PC-9 (cell line): ENCODE results near the gene SPR. TPM values are rescaled to one million over a fixed set of nuclear protein-coding genes. Genes with fewer than 3 reads are reported as not detected.

Experiments used
- BruUV-seq: library from RNA; stranded (reverse); fragments of 400-500 nt; replicated peaks from 2 replicates; lab custom pipeline; 2021; lab: Mats Ljungman, UMichigan
- CTCF ChIA-PET: fragments of 300-600 bp; sonication (Branson Sonifier 250); formaldehyde crosslinking; loops from one replicate; lab custom pipeline; 2022; ENCODE audit warnings: antibody characterized with exemption; lab: Charles Lee
- POLR2A ChIA-PET: fragments of 300-600 bp; sonication (Branson Sonifier 250); formaldehyde crosslinking; loops from one replicate; lab custom pipeline; 2022; ENCODE audit warnings: antibody characterized with exemption; ENCODE audit not compliant: unreplicated experiment; lab: Charles Lee
- DNase-seq, 2 experiments: peaks; one replicate each; pipeline versions ENCODE4 v3.0.0 to v3.0.0-alpha.2; 2015 to 2022; ENCODE audit warnings: mixed read lengths in 1 of 2
- H2AFZ ChIP-seq: fragments of 200-600 bp; sonication (generic); 2 replicates; pipeline ENCODE4 v1.8.1; 2017; ENCODE audit warnings: antibody characterized with exemption
- H3F3A ChIP-seq: fragments of 200-600 bp; sonication (generic); 2 replicates; pipeline ENCODE4 v1.8.1; 2017; ENCODE audit warnings: antibody characterized with exemption, mild to moderate bottlenecking, low read depth; ENCODE audit not compliant: insufficient read depth
- H3K27ac ChIP-seq: fragments of 200-600 bp; sonication (generic); 2 replicates; pipeline ENCODE4 v1.6.1; 2016; ENCODE audit warnings: mixed run types
- H3K27me3 ChIP-seq: fragments of 200-600 bp; sonication (generic); 2 replicates; pipeline ENCODE4 v1.6.1; 2016; ENCODE audit warnings: low read depth, mixed run types; ENCODE audit not compliant: insufficient read depth
- H3K36me3 ChIP-seq: fragments of 200-600 bp; sonication (generic); 2 replicates; pipeline ENCODE4 v1.6.1; 2016; ENCODE audit warnings: low read depth, mixed run types
- H3K4me1 ChIP-seq: fragments of 200-600 bp; sonication (generic); replicated peaks from 2 replicates; pipeline ENCODE4 v1.6.1; 2016; ENCODE audit warnings: mixed run types; ENCODE audit not compliant: insufficient read depth
- H3K4me2 ChIP-seq: fragments of 200-600 bp; sonication (generic); 2 replicates; pipeline ENCODE4 v1.6.1; 2017; ENCODE audit warnings: mixed run types
- H3K4me3 ChIP-seq: fragments of 200-600 bp; sonication (generic); 2 replicates; pipeline ENCODE4 v1.6.1; 2016; ENCODE audit warnings: mixed run types
- H3K79me2 ChIP-seq: fragments of 200-600 bp; sonication (generic); 2 replicates; pipeline ENCODE4 v1.6.1; 2017; ENCODE audit warnings: low read depth, mixed run types
- H3K9me2 ChIP-seq: fragments of 200-600 bp; sonication (generic); 2 replicates; pipeline ENCODE4 v1.8.1; 2017; ENCODE audit warnings: mild to moderate bottlenecking; ENCODE audit not compliant: insufficient read depth
- H3K9me3 ChIP-seq: fragments of 200-600 bp; sonication (generic); 2 replicates; pipeline ENCODE4 v1.8.1; 2016; ENCODE audit warnings: low read depth; ENCODE audit not compliant: insufficient read depth
- H4K20me1 ChIP-seq: fragments of 200-600 bp; sonication (generic); 2 replicates; pipeline ENCODE4 v1.8.1; 2017; ENCODE audit not compliant: insufficient read depth
- CTCF ChIP-seq: fragments of 200-600 bp; sonication (generic); conservative IDR thresholded peaks from 2 replicates; pipeline ENCODE4 v1.6.1; 2017; ENCODE audit warnings: mixed run types, antibody characterized with exemption, mild to moderate bottlenecking, moderate library complexity
- EZH2 ChIP-seq: fragments of 200-600 bp; sonication (generic); IDR thresholded peaks from 2 replicates; pipeline ENCODE4 v1.8.0; 2017; ENCODE audit warnings: antibody characterized with exemption, low read depth
- intact Hi-C: fragments of 100-400 bp; cut with micrococcal nuclease; formaldehyde crosslinking; loops from one replicate; pipeline ENCODE4 v1.10.0; 2022; ENCODE audit not compliant: unreplicated experiment
- total RNA-seq: library from RNA; stranded (reverse); gene quantifications from 2 replicates; pipeline ENCODE4 v1.2.3, GENCODE V29; 2021

Gene SPR
- total RNA-seq, 1 experiment from 2014 or later: 33.6 TPM

GRCh38 chr2:72895154-72895553 is 7.9 kb downstream of the SPR start:
- H3K4me3 ChIP-seq: no peak overlapping the region
- no peaks in the 10 kb centered on the region for H3K9me2 ChIP-seq
- H3F3A ChIP-seq: peaks cover 8% of the 10 kb centered on the region; the same call in 1 of the 2 replicates
- no peaks in the 10 kb centered on the region for H3K36me3 ChIP-seq
- POLR2A ChIA-PET: no interaction called here
- H3K4me2 ChIP-seq: no peak overlapping the region
- DNase-seq: no peak
- TF ChIP-seq EZH2: no peak
- TF ChIP-seq CTCF: no peak
- no peaks in the 10 kb centered on the region for H3K9me3 ChIP-seq
- H3K27me3 ChIP-seq: 0 out of 2 replicates have a peak, but pooled peaks cover 11% of the 10 kb centered on the region
- intact Hi-C loops: no loop called here
- H3K27ac ChIP-seq: no peak overlapping the region
- peaks cover 11% of the 10 kb centered on the region; the same call in 1 of the 2 replicates for H4K20me1 ChIP-seq
- H3K4me1 ChIP-seq: 0 out of 2 replicates have a peak, but pooled peaks cover 3% of the 10 kb centered on the region
- CTCF ChIA-PET: interaction anchor here (0.6 to 2.6 kb wide), 3 partner anchors 75 to 282 kb away, joined by 3 to 26 read pairs (median 4); no protein-coding TSS in a partner anchor
- no TSS peak for BruUV-seq
- H2AFZ ChIP-seq: no peak overlapping the region
- H3K79me2 ChIP-seq: no peaks in the 10 kb centered on the region

DNA sequence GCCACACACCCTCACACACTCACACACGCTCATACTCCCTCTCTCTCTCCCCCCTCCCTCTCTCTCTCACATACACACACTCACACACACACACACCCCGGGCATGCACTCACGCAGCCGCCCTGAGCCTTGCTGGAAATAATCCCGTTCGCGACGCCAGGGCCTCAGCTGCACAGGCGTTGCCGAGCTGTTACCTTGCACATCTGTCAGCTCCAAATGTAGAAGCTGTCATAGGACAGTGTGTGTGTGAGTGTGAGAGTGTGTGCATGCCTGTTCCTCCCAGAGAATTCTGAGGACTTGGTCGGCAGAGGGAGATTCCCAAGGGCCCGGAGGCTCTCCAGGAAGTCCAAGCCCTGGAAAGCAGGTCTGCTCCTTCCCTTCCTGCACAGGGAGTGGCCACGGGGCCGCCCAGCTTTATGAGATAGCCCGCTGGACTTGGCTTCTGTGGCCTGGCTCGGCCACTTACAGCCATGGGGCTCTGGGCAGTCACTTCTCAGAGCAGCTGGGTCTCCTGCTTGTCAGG is 8.6 kb downstream of the SPR start:
- Histone ChIP-seq H3K36me3 (no peaks in the 10 kb centered on the region), H3K4me1 (0 out of 2 replicates have a peak, but pooled peaks cover 3% of the 10 kb centered on the region), H3K9me2 (no peaks in the 10 kb centered on the region), H3K27me3 (0 out of 2 replicates have a peak, but pooled peaks cover 18% of the 10 kb centered on the region), H3K9me3 (no peaks in the 10 kb centered on the region), H3K27ac (no peak overlapping the region), H3K4me3 (no peak overlapping the region), H2AFZ (no peak overlapping the region), H3K79me2 (no peaks in the 10 kb centered on the region), H3F3A (peaks cover 8% of the 10 kb centered on the region; the same call in 1 of the 2 replicates), H3K4me2 (no peak overlapping the region), H4K20me1 (peaks cover 11% of the 10 kb centered on the region; the same call in 1 of the 2 replicates)
- DNase-seq: peak in 1 of 2 experiments; percentile 33
- ChIA-PET POLR2A (no interaction called here), CTCF (no interaction called here)
- BruUV-seq: no TSS peak
- intact Hi-C loops: no loop called here
- TF ChIP-seq CTCF: no peak
- no peak for TF ChIP-seq EZH2

DNA sequence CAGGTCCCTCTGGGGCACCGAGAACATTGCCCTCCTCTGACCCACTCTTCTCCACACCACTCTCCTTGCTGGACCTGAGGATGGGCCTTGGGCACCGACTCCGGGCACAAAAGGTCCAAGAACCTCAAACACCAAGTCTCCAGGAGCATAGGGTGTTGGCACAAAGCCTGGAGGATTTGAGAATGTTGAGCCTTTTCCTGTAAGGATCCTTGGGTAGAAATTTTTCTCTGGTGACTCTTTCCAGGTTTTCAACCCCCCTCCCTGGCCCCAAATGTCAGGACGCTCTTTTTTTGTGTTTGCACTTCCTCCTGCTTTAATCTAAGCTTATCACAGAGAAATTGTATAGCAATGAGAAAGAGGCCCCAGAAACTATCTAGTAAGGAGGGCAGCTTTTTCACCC is 9.2 kb downstream of the SPR start:
- no peaks in the 10 kb centered on the region for H3K9me2 ChIP-seq
- H3K9me3 ChIP-seq: no peaks in the 10 kb centered on the region
- no peaks in the 10 kb centered on the region for H3K79me2 ChIP-seq
- ChIA-PET CTCF (no interaction called here), POLR2A (no interaction called here)
- peaks cover 11% of the 10 kb centered on the region; the same call in 1 of the 2 replicates for H4K20me1 ChIP-seq
- no peaks in the 10 kb centered on the region for H3K36me3 ChIP-seq
- no peak overlapping the region for H3K27ac ChIP-seq
- no peak overlapping the region for H3K4me2 ChIP-seq
- no peak overlapping the region for H2AFZ ChIP-seq
- no peak for DNase-seq
- intact Hi-C loops: no loop called here
- TF ChIP-seq EZH2 (no peak), CTCF (no peak)
- peaks cover 8% of the 10 kb centered on the region; the same call in 1 of the 2 replicates for H3F3A ChIP-seq
- H3K27me3 ChIP-seq: 0 out of 2 replicates have a peak, but pooled peaks cover 23% of the 10 kb centered on the region
- 0 out of 2 replicates have a peak, but pooled peaks cover 3% of the 10 kb centered on the region for H3K4me1 ChIP-seq
- H3K4me3 ChIP-seq: no peak overlapping the region
- BruUV-seq: no TSS peak
